Epithelial cell of umbilical artery (primary cell): ENCODE results near the gene AUTS2. TPM values are rescaled to one million over a fixed set of nuclear protein-coding genes. Genes with fewer than 3 reads are reported as not detected.

Experiments
- total RNA-seq: library from RNA; depleted of rRNA; stranded (reverse); fragments of >200 nt; gene quantifications from 2 replicates; pipeline ENCODE4 v1.2.3, GENCODE V29; 2014

Gene AUTS2
- total RNA-seq, result 0.30 and 0.65 TPM in 2 replicates

GRCh38 chr7:69598081-69598486 is at the start of gene AUTS2:
Gene AUTS2, plus strand, starts transcription at chr7:69598475. Its CDS starts 1,179 bp downstream, at chr7:69599654.

